RWPE2 (cell line): ENCODE data around the gene CDK5R2.

ENCODE experiments used
- ATAC-seq: fragments of 200-7000 bp; cut with Tn5 transposase; 3 replicates; pipeline ENCODE4 v1.9.1; 2021; ENCODE audit warnings: low read depth
- DNase-seq: peaks from one replicate; pipeline ENCODE4 v3.0.0-alpha.2; 2020; ENCODE audit warnings: low spot score
- H3K27ac ChIP-seq: fragments of 450-650 bp; 2 replicates; pipeline ENCODE4 v1.5.1; 2017; ENCODE audit warnings: mild to moderate bottlenecking; ENCODE audit not compliant: poor library complexity, severe bottlenecking
- H3K27me3 ChIP-seq: fragments of 250-450 bp; sonication (Bioruptor Pico); 2 replicates; pipeline ENCODE4 v1.5.1; 2021; ENCODE audit warnings: mild to moderate bottlenecking, moderate library complexity; ENCODE audit not compliant: insufficient read depth, poor library complexity, severe bottlenecking
- H3K36me3 ChIP-seq: fragments of 250-450 bp; sonication (Bioruptor Pico); 2 replicates; pipeline ENCODE4 v1.5.1; 2020; ENCODE audit warnings: low read depth, mild to moderate bottlenecking, moderate library complexity
- H3K4me1 ChIP-seq: fragments of 250-450 bp; sonication (Bioruptor Pico); 2 replicates; pipeline ENCODE4 v1.5.1; 2021; ENCODE audit warnings: mild to moderate bottlenecking, moderate library complexity; ENCODE audit not compliant: insufficient read depth, poor library complexity, severe bottlenecking
- H3K4me3 ChIP-seq: fragments of 250-450 bp; sonication (Bioruptor Pico); 2 replicates; pipeline ENCODE4 v1.5.1; 2021; ENCODE audit warnings: mild to moderate bottlenecking, moderate library complexity; ENCODE audit not compliant: severe bottlenecking
- H3K9me3 ChIP-seq: fragments of 250-450 bp; sonication (Bioruptor Pico); 2 replicates; pipeline ENCODE4 v1.5.1; 2021; ENCODE audit warnings: mild to moderate bottlenecking, moderate library complexity; ENCODE audit not compliant: severe bottlenecking
- CTCF ChIP-seq: fragments of 450-650 bp; IDR thresholded peaks from one replicate; pipeline ENCODE4 v1.5.1; 2017; ENCODE audit warnings: mild to moderate bottlenecking, moderate library complexity; ENCODE audit not compliant: poor library complexity, severe bottlenecking

CDK5R2 gene

DNA sequence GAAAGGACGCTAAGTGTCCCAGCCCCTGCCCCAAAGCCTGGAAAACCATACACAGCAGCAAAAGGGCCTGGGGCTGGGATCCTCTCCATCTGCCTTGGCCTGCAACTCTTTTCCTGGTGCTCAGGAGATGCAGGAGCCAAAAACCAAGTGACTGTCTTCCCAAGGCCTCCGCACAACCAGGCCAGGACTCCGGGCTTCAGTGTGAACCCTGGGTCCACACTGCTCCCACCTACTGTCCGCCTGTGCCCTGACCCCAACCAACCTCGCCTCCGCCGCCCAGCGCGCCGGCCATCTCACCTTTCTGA lies 24.4 kb downstream of the CDK5R2 start:
- ATAC-seq (no peak), DNase-seq (no peak)
- Histone ChIP-seq H3K36me3 (no peaks in the 10 kb centered on the region), H3K27me3 (peaks cover 93% of the 10 kb centered on the region), H3K4me1 (no peaks in the 10 kb centered on the region), H3K4me3 (no peak overlapping the region), H3K9me3 (no peaks in the 10 kb centered on the region), H3K27ac (no peak overlapping the region)
- TF ChIP-seq CTCF = no peak

GRCh38 chr2:218984239-218985020 lies 25.0 kb downstream of the CDK5R2 start:
- TF ChIP-seq CTCF = no peak
- DNase-seq (peak; percentile 53), ATAC-seq (peak; percentile 11; the same call in 1 of the 3 replicates)
- Histone ChIP-seq H3K9me3 (no peaks in the 10 kb centered on the region), H3K36me3 (no peaks in the 10 kb centered on the region), H3K4me1 (no peaks in the 10 kb centered on the region), H3K4me3 (no peak overlapping the region), H3K27me3 (peaks cover 95% of the 10 kb centered on the region), H3K27ac (no peak overlapping the region)

- TF ChIP-seq CTCF = no peak
- Histone ChIP-seq H3K27ac (no peak within 1 kb of the TSS), H3K27me3 (peaks cover 95% of the 10 kb centered on the region), H3K9me3 (no peaks in the 10 kb centered on the region), H3K36me3 (no peaks in the 10 kb centered on the region), H3K4me3 (no peak within 1 kb of the TSS), H3K4me1 (no peaks in the 10 kb centered on the region)
- DNase-seq (peak; percentile 44), ATAC-seq (no peak)
These were observed 25.5 kb downstream of the CDK5R2 start, which contains the start of gene FEV for GRCh38 chr2:218985021-218985324. Gene FEV, minus strand, starts transcription at chr2:218985184. Its CDS starts 109 bp downstream, at chr2:218985075.

DNA sequence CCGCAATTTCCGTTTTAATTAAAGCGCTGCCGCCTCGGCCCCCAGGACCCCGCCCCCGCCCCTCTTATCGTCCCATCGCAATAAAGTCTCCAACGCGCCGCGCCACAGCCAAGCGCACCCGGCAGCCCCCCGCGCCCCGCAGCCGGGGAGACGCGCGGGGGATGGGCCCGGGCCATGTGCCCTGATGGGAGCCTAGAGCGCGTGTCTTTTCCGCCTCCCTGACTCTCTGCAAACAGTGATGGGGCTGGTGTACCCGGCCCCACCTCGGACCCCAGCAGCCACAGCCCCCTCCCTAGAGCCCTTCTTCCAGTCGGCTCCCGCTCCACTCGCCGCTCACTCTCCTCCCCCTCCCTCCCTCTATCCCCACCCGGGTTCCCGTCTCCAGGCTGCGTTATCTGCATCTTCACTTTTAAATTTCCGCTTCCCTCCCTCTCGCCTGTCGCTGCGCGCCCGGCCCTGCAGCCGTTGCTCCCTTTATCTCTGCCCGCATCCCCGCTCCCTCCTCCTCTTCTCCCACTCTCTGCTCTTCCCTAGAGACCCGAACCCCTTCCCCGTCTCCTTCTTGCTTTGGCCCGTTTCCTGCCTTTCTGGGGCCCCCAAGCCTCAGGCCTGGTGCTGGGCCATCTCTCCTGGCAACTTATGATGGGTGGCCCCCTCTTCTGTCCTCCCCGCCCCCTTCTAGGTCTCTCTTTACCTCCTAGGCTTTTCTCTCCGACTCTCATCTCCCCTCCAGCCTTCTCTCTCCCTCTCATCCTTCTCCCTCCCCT lies 26.0 kb downstream of the CDK5R2 start:
- Histone ChIP-seq H3K9me3 (no peaks in the 10 kb centered on the region), H3K36me3 (no peaks in the 10 kb centered on the region), H3K27me3 (peaks cover 95% of the 10 kb centered on the region), H3K4me3 (no peak overlapping the region), H3K4me1 (no peaks in the 10 kb centered on the region), H3K27ac (no peak overlapping the region)
- TF ChIP-seq CTCF = no peak
- DNase-seq (peak; percentile 32), ATAC-seq (no peak)

DNA sequence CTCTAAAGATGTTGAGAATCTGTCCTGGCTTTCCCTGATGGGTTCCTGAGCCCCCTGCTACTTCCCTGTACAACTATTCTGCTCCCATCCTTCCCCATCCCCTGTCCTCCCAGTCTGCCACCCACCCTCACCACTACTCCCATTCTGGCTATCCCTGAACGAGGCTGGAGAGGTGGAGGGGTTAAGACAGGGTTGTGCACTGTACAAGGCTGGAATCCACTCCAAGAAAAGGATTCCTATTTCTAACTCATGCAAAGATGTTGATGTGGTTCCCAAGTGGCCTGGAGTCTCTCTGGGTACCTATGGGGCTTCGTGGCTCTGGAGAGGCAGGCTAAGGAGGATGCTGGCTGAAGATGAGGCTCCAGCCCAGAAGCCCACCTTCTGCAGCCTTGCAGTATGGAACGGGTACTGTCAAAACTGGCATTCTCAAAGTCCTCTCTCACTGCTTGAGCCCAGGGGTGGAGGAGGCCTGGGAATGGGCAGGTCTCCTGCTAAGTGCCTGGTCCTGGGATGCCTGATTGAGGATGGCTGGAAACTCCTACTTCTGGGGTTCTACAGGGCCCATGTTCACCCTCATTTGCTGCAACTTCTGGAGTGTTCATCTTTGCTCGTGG lies 26.8 kb downstream of the CDK5R2 start:
- Histone ChIP-seq H3K4me1 (no peaks in the 10 kb centered on the region), H3K36me3 (no peaks in the 10 kb centered on the region), H3K27ac (no peak overlapping the region), H3K27me3 (peaks cover 97% of the 10 kb centered on the region), H3K4me3 (no peak overlapping the region), H3K9me3 (no peaks in the 10 kb centered on the region)
- ATAC-seq = no peak
- peak; percentile 12 for DNase-seq
- TF ChIP-seq CTCF = no peak
